ENCODE data around the gene HID1. TPM values are rescaled to one million over a fixed set of nuclear protein-coding genes. Genes with fewer than 3 reads are reported as not detected.
"Not testable (repeated sequence)": the region's sequence is repeated elsewhere in the genome, so short reads cannot be mapped to it uniquely, and the experiment has no call there.

HID1 gene
- total RNA-seq, 4 donors from 2014 or later, result 2.2 to 4.3 (median 2.9) TPM

DNA sequence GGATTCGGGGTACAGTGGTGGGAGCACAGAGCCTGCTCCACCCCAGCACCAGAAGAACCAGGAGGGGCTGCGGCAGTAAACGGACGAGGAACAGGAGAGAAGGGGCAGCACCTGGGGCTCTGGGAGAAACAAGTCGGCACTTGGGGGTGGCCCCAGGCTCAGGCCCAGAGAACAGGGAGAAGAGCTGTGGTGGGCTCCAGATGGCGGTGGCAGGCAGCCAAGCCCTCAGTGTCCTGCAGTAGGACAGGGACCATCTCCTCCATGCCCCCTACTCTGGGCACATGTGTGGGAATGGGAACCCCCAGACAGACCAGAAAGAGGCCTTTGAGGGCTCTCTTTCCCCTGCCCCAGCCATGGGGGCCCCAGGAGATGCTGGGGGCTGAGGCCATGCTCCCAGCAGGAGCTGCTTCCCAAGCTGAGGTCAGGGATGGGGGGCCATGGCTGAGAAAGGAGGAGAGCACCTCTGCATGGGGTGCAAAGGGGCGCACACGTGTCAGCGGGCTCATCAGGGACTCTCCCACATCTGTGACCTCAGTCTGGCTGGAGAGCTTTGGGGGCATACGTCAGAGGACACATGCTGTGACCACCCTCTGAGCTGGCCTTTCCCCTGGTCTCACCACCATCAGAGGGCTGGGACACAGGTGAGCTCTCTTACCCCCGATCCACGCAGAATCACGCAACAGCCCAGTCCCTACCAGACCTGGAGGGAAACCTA lies 56.3 kb downstream of the HID1 start:
- ATAC-seq (no peak), DNase-seq (no peak)
- Histone ChIP-seq H3K27ac (no peak overlapping the region), H3K4me1 (no peaks in the 10 kb centered on the region), H3K36me3 (no peaks in the 10 kb centered on the region), H3K9me3 (no peaks in the 10 kb centered on the region), H3K4me3 (no peak overlapping the region), H3K27me3 (peaks cover 3 to 4% (median 4%) of the 10 kb centered on the region in 3 donors)
- intact Hi-C loops (cut with DNase I; ENCODE audit: low total_unique reads) (no loop called here), in situ Hi-C loops (cut with MboI; ENCODE audit: low sequenced_read_pairs in 4 of 4) (no loop called here)
- TF ChIP-seq, protein P1, sequence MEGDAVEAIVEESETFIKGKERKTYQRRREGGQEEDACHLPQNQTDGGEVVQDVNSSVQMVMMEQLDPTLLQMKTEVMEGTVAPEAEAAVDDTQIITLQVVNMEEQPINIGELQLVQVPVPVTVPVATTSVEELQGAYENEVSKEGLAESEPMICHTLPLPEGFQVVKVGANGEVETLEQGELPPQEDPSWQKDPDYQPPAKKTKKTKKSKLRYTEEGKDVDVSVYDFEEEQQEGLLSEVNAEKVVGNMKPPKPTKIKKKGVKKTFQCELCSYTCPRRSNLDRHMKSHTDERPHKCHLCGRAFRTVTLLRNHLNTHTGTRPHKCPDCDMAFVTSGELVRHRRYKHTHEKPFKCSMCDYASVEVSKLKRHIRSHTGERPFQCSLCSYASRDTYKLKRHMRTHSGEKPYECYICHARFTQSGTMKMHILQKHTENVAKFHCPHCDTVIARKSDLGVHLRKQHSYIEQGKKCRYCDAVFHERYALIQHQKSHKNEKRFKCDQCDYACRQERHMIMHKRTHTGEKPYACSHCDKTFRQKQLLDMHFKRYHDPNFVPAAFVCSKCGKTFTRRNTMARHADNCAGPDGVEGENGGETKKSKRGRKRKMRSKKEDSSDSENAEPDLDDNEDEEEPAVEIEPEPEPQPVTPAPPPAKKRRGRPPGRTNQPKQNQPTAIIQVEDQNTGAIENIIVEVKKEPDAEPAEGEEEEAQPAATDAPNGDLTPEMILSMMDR (IDR thresholded peaks at IDR 0.05 in 4 of 5, conservative IDR thresholded peaks at IDR 0.05 in 1 of 5), result no peak
- no peak for TF ChIP-seq POLR2A (IDR thresholded peaks at IDR 0.05)

DNA sequence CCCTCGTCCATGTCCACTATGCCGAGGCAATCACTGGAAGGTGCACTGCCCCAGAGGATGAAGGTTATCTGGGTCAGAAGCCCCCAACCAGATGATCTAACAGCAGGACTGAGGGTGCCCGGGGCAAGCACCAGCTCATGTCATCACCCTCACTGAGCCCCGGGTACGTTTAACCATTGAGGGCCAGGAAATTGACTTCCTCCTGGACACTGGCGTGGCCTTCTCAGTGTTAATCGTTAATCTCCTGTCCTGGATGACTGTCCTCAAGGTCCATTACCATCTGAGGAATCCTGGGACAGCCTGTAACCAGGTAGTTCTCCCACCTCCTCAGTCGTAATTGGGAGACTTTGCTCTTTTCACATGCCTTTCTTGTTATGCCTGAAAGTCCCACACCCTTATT lies 61.1 kb downstream of the HID1 start:
- H3K36me3 ChIP-seq; DNase-seq; ATAC-seq; H3K27me3 ChIP-seq; H3K27ac ChIP-seq; H3K4me1 ChIP-seq; intact Hi-C loops (cut with DNase I; ENCODE audit: low total_unique reads); H3K9me3 ChIP-seq; in situ Hi-C loops (cut with MboI; ENCODE audit: low sequenced_read_pairs in 4 of 4); H3K4me3 ChIP-seq: not testable (repeated sequence)

DNA sequence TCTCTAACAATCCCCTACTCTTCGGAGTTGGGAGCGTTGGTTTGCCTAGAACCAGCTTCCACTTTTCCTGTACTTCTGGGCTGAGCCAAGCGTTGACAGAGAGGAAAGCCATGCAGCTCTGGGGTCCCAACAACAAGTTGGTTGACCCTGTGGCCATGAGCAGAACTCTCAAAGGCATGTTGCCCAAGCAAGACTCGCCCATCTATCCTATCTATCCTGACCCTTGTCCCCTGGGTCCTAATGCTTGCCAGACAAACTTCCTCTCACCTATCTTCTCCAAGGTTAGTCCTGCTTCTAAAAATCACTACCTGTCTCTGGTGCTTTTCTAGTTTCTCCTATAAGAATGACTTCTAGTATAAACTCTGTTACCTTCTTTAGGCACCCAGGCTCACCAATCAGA lies 63.5 kb downstream of the HID1 start:
- H3K4me1 ChIP-seq; ATAC-seq; in situ Hi-C loops (cut with MboI; ENCODE audit: low sequenced_read_pairs in 4 of 4); H3K27ac ChIP-seq; DNase-seq; H3K4me3 ChIP-seq; H3K36me3 ChIP-seq; intact Hi-C loops (cut with DNase I; ENCODE audit: low total_unique reads); H3K9me3 ChIP-seq: not testable (repeated sequence)
- H3K27me3 ChIP-seq, result peaks cover 10 to 11% (median 11%) of the 10 kb centered on the region in 3 donors

DNA sequence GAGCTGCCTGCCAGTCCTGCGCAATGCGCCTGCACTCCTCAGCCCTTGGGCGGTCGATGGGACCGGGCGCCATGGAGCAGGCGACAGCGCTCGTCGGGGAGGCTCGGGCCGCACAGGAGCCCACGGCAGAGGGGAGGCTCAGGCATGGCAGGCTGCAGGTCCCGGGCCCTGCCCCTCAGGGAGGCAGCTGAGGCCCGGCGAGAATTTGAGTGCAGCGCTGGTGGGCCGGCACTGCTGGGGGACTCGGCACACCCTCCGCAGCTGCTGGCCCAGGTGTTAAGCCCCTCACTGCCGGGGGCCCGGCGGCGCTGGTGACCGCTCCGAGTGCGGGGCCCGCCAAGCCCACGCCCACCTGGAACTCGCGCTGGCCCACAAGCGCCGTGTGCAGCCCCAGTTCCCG lies 65.5 kb downstream of the HID1 start:
- in situ Hi-C loops (cut with MboI; ENCODE audit: low sequenced_read_pairs in 4 of 4) (no loop called here), intact Hi-C loops (cut with DNase I; ENCODE audit: low total_unique reads) (no loop called here)
- DNase-seq, result no peak
- TF ChIP-seq, protein P1 (IDR thresholded peaks at IDR 0.05 in 4 of 5, conservative IDR thresholded peaks at IDR 0.05 in 1 of 5), result no peak
- TF ChIP-seq POLR2A (IDR thresholded peaks at IDR 0.05), result no peak
- no peak for ATAC-seq
- Histone ChIP-seq H3K36me3 (no peaks in the 10 kb centered on the region), H3K4me3 (no peak overlapping the region), H3K27ac (no peak overlapping the region), H3K27me3 (peaks cover 14 to 20% (median 17%) of the 10 kb centered on the region in 3 donors), H3K4me1 (no peaks in the 10 kb centered on the region), H3K9me3 (no peaks in the 10 kb centered on the region)

DNA sequence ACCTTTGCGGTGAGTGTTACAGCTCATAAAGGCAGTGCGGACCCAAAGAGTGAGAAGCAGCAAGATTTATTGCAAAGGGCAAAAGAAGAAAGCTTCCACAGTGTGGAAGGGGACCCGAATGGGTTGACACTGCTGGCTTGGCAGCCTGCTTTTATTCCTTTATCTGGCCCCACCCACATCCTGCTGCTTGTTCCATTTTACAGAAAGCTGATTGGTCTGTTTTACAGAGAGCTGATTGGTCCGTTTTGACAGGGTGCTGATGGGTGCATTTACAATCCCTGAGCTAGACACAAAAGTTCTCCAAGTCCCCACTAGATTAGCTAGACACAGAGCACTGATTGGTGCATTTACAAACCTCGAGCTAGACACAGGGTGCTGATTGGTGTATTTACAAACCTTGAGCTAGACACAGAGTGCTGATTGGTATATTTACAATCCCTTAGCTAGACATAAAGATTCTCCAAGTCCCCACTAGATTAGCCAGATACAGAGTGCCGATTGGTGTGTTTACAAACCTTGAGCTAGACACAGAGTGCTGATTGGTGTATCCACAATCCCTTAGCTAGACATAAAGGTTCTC lies 66.3 kb downstream of the HID1 start:
- H3K36me3 ChIP-seq; H3K4me3 ChIP-seq; intact Hi-C loops (cut with DNase I; ENCODE audit: low total_unique reads); H3K9me3 ChIP-seq; in situ Hi-C loops (cut with MboI; ENCODE audit: low sequenced_read_pairs in 4 of 4); DNase-seq; ATAC-seq; H3K27ac ChIP-seq; H3K4me1 ChIP-seq: not testable (repeated sequence)
- peaks cover 14 to 20% (median 17%) of the 10 kb centered on the region in 3 donors for H3K27me3 ChIP-seq

DNA sequence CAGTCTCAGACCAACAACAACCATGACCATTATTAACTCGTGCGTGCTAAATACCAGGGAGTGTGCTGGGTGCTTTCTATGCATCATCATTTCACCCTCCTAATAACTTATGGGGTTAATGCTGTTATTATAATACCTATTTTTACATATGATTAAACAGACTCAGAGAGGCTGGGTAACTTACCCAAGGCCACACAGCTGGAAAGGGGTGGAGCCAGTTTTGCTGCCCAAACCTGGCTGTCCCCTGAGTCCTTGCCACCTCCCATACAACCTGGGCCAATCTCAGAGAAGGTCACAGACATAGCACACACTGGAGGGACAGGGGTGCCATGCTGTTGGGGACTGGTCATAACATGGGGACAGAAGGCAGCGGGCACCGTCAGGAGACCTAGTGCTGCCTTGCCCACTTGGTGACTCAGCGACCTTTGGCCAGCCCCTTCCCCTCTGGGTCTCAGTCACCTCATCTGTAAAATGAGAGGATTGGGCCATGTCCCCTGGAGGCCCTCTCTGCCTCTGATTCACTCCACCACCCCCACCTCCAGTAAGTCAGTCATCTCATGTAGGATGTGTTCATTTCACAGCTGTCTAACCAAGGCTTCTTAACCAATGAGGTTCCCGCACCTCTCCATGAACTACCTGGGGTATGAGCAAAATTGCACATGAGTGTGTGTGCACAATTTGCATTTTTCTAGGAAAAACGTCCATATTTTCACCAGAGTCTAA lies 67.7 kb downstream of the HID1 start:
- no peak overlapping the region for H3K27ac ChIP-seq
- H3K36me3 ChIP-seq, result no peaks in the 10 kb centered on the region
- in situ Hi-C loops (cut with MboI; ENCODE audit: low sequenced_read_pairs in 4 of 4), result no loop called here
- DNase-seq, result no peak
- TF ChIP-seq, protein P1 (IDR thresholded peaks at IDR 0.05 in 4 of 5, conservative IDR thresholded peaks at IDR 0.05 in 1 of 5), result no peak
- no peak for TF ChIP-seq POLR2A (IDR thresholded peaks at IDR 0.05)
- no peaks in the 10 kb centered on the region for H3K9me3 ChIP-seq
- H3K4me3 ChIP-seq, result no peak overlapping the region
- peaks cover 14 to 20% (median 17%) of the 10 kb centered on the region in 3 donors for H3K27me3 ChIP-seq
- no peaks in the 10 kb centered on the region for H3K4me1 ChIP-seq
- intact Hi-C loops (cut with DNase I; ENCODE audit: low total_unique reads), result no loop called here
- no peak for ATAC-seq
